ENCODE results near the gene KIF19.
"Not testable (repeated sequence)": the region's sequence is repeated elsewhere in the genome, so short reads cannot be mapped to it uniquely, and the experiment has no call there.

The KIF19 gene

DNA sequence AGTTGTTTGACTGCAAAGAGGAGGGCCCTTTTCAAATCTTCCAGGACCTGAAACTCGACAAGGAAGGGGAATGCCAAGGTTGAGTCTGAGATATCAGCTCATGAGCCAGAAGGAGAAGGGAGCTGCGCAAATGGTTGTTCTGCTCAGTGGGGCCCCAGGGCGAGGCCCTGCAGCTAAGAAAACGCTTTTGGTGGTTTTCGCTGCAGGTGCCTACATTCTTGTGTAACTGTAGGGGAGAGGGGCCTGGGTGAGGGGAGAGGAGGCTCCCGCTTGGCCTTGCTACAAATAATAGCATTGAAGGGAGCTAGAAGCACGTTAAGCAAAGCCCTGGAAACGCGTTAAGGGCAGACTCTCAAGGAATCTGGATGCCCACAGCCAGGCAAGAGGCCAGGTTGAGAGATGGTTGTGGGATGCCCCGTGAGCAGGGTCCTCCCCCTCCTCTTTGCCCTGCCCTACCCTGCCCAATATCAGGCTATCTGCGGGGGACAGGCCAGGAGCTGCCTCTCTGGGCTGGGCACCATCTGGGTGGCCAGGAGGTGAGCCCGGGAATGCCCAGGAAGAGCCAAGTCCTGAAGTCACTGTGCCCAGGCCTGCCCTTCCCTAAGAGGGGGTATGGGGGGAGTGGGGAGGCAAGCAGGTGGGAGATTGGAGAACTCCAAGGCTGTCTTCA is 63.2 kb downstream of the KIF19 start:
- no peak for DNase-seq (ENCODE audit: low read depth in 2 of 2, low spot score in 1 of 2)

- no peak for DNase-seq (ENCODE audit: low read depth in 2 of 2, low spot score in 1 of 2)
These were observed 64.1 kb downstream of the KIF19 start for GRCh38 chr17:74389937-74390679.

GRCh38 chr17:74390680-74391653 is 64.9 kb downstream of the KIF19 start:
- DNase-seq (ENCODE audit: low read depth in 2 of 2, low spot score in 1 of 2): no peak

DNA sequence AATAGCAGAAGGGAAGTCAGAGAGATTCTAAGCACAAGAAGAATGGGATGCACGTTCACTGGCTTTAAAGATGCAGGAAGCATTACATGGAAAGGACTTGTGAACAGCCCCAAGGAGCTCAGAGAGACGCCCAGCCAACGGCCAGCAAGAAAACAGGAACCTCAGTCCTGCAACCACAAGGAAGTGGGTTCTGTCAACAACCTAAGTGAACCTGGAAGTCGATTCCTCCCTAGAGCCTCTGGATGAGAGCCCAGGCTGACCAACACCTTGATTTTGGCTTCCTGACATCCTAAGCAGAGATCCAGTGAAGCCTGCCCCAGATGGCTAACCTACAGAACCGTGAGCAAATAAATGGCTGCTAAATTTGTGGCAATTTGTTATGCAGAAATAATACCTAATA is 65.7 kb downstream of the KIF19 start:
- DNase-seq (ENCODE audit: low read depth in 2 of 2, low spot score in 1 of 2): no peak

DNA sequence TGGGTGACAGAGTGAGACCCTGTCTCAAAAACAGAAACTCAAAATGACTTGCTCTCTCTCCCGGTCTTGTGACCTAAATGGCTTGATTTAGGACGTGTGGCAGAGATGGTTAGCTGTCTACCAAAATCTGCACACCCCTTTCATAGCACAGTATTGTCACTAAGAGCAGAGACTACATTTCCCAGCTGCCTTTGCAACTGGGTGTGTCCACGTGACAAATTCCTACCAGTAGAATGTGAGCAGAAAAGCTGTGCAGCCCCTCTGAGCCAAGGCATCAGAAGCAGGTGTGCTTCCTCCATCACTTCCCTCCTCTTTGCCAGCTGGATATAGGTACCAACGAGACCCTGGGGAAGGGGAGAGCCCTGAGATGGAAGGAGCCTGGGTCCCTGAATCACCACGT is 66.8 kb downstream of the KIF19 start:
- no peak for DNase-seq (ENCODE audit: low read depth in 2 of 2, low spot score in 1 of 2)

GRCh38 chr17:74393346-74393942 is 67.4 kb downstream of the KIF19 start:
- DNase-seq (ENCODE audit: low read depth in 2 of 2, low spot score in 1 of 2): no peak

- DNase-seq (ENCODE audit: low read depth in 2 of 2, low spot score in 1 of 2): no peak
These were observed 68.4 kb downstream of the KIF19 start for GRCh38 chr17:74394275-74394950.

GRCh38 chr17:74394977-74395376 is 69.0 kb downstream of the KIF19 start:
- no peak for DNase-seq (ENCODE audit: low read depth in 2 of 2, low spot score in 1 of 2)

- no peak for DNase-seq (ENCODE audit: low read depth in 2 of 2, low spot score in 1 of 2)
These were observed 70.5 kb downstream of the KIF19 start for GRCh38 chr17:74396567-74396966.

- no peak for DNase-seq (ENCODE audit: low read depth in 2 of 2, low spot score in 1 of 2)
These were observed 76.0 kb downstream of the KIF19 start for GRCh38 chr17:74402048-74402447.

DNA sequence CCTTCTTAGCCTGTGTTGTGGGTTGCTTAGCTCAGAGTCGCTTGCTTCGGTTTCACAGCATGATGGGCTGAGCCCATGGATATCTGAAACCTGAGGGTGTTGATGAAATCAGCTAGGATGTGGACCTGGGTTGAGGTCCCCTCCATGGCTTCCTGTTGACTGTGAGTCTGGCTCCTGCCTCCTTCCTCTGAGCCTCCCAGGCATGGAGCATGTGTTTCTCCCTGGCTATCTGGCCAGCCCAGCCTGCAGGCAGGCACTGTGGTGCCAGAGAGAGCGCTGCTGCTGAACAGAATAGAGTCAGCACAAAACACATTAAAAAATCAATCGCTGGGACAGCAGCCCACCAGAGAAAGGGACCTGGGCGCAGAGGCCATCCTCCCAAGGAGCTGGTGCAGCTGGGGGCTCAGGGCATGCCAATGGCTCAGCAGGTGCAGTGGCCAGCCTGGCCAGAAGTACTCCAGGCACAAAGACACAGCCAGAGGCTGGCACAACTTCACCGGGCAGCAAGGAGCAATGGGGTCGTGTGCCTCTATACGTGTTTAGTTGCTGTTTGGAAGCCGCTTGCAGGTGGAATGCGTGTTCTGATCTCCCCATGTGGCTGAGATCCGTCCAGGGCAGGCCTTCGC is 77.6 kb downstream of the KIF19 start:
- no peak for DNase-seq (ENCODE audit: low read depth in 2 of 2, low spot score in 1 of 2)

GRCh38 chr17:74404218-74404617 is 78.2 kb downstream of the KIF19 start:
- DNase-seq (ENCODE audit: low read depth in 2 of 2, low spot score in 1 of 2): no peak

DNA sequence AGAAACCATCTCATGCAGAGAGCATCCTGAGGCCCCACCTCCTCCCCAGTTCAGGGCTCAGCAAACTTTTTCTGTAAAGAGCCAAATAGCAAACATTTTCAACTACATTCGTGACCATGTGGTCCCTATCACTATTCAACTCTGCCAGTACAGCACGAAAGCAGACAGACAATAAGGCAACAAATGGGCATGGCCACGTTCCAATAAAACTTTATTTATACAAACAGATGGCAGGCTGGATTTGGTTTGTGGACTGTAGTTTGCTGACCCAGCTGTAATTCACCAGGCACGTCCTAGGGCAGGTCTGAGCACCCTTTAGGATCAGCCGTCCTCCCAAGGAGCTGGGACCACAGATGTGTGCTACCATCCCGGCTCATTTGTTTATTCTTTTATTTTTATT is 78.8 kb downstream of the KIF19 start:
- no peak for DNase-seq (ENCODE audit: low read depth in 2 of 2, low spot score in 1 of 2)

- not testable (repeated sequence) for DNase-seq (ENCODE audit: low read depth in 2 of 2, low spot score in 1 of 2)
These were observed 79.3 kb downstream of the KIF19 start for GRCh38 chr17:74405311-74405710.

Data from stimulated activated CD8-positive, alpha-beta memory T cell treated with anti-CD3 and anti-CD28 coated beads, Interleukin-4, amount 100 ng/mL, for 4 hours (primary cell).